A549 (cell line): Measurements from ENCODE around the gene NAGPA. TPM values are rescaled to one million over a fixed set of nuclear protein-coding genes. Genes with fewer than 3 reads are reported as not detected.
"Not testable (repeated sequence)": the region's sequence is repeated elsewhere in the genome, so short reads cannot be mapped to it uniquely, and the experiment has no call there.

ENCODE experiments used
- ATAC-seq, 2 experiments: fragments of 200-7000 bp in 1 of 2; fragments of >200 bp in 1 of 2; cut with Nextera tagmentation in 1 of 2; cut with Tn5 transposase in 1 of 2; 3 replicates each; pipeline versions ENCODE4 v1.8.0 to v1.9.1; 2018 to 2020; ENCODE audit warnings: mild to moderate bottlenecking in 1 of 2, moderate library complexity in 1 of 2
- CTCF ChIA-PET: fragments of 300-600 bp; sonication (Branson Sonifier 250); formaldehyde crosslinking; extraction: SDS; loops from one replicate; lab custom pipeline; 2021; ENCODE audit warnings: antibody characterized with exemption, inconsistent platforms; lab: Yijun Ruan, JAX
- POLR2A ChIA-PET: fragments of 350-600 bp; formaldehyde crosslinking; extraction: SDS; loops from one replicate; lab custom pipeline; 2021; ENCODE audit warnings: antibody characterized with exemption, inconsistent platforms; lab: Yijun Ruan, JAX
- DNase-seq, 2 experiments: peaks; one replicate each; pipeline versions ENCODE4 v3.0.0 to v3.0.0-alpha.2; 2011 to 2016; ENCODE audit warnings: low read depth in 1 of 2, low spot score in 1 of 2
- FAIRE-seq: peaks from 2 replicates; lab custom pipeline; 2011; peaks lifted over from hg19 to GRCh38; lab: Jason Lieb, UNC
- H3K27ac ChIP-seq, 2 experiments: fragments of >200 bp; sonication (Bioruptor Twin); formaldehyde crosslinking; 3 replicates each; pipeline ENCODE4 v1.5.1; 2016 to 2017
- H3K4me1 ChIP-seq: fragments of >200 bp; sonication (Bioruptor Twin); formaldehyde crosslinking; 3 replicates; pipeline ENCODE4 v1.6.1; 2016
- H3K4me2 ChIP-seq: fragments of >200 bp; sonication (Bioruptor Twin); formaldehyde crosslinking; 3 replicates; pipeline ENCODE4 v1.6.1; 2016
- H3K4me3 ChIP-seq: fragments of >200 bp; sonication (Bioruptor Twin); formaldehyde crosslinking; 3 replicates; pipeline ENCODE4 v1.5.1; 2016
- H3K9me3 ChIP-seq: fragments of >200 bp; sonication (Bioruptor Twin); formaldehyde crosslinking; 3 replicates; pipeline ENCODE4 v1.6.1; 2016
- BHLHE40 ChIP-seq: IDR thresholded peaks from 2 replicates; pipeline ENCODE4 v1.6.1; 2012; ENCODE audit warnings: low read depth, low read length, inconsistent platforms
- CBX2 ChIP-seq: fragments of 200-600 bp; sonication (generic); IDR thresholded peaks from 2 replicates; pipeline ENCODE4 v1.6.1; 2016; ENCODE audit warnings: low read depth, mild to moderate bottlenecking, borderline replicate concordance
- CBX8 ChIP-seq: fragments of 200-600 bp; sonication (generic); IDR thresholded peaks from 2 replicates; pipeline ENCODE4 v1.6.1; 2016
- CEBPB ChIP-seq, 2 experiments: fragments of >200 bp in 1 of 2; sonication (Bioruptor Twin) in 1 of 2; formaldehyde crosslinking in 1 of 2; IDR thresholded peaks; 2 replicates each; pipeline ENCODE4 v1.6.1; 2012 to 2016
- CHD2 ChIP-seq: fragments of 150-350 bp; IDR thresholded peaks from 2 replicates; pipeline ENCODE4 v1.6.1; 2014; ENCODE audit warnings: low read length; ENCODE audit not compliant: partially characterized antibody
- CHD4 ChIP-seq: fragments of 200-600 bp; sonication (generic); IDR thresholded peaks from 2 replicates; pipeline ENCODE4 v1.6.1; 2016; ENCODE audit warnings: antibody characterized with exemption, mild to moderate bottlenecking, borderline replicate concordance
- ESRRA ChIP-seq: fragments of 150-350 bp; IDR thresholded peaks from 2 replicates; pipeline ENCODE4 v1.6.1; 2014; ENCODE audit warnings: mild to moderate bottlenecking, low read length, borderline replicate concordance
- FOXS1 ChIP-seq: fragments of 250-450 bp; sonication (Bioruptor Pico); IDR thresholded peaks from 2 replicates; pipeline ENCODE4 v1.5.0; 2020; ENCODE audit warnings: mild to moderate bottlenecking, moderate library complexity
- GATA3 ChIP-seq: IDR thresholded peaks from 2 replicates; pipeline ENCODE4 v1.6.1; 2012; ENCODE audit warnings: borderline replicate concordance
- HDAC2 ChIP-seq: fragments of 200-600 bp; sonication (generic); IDR thresholded peaks from 2 replicates; pipeline ENCODE4 v1.6.1; 2016
- HOXB5 ChIP-seq: fragments of 250-450 bp; sonication (Bioruptor Pico); IDR thresholded peaks from 2 replicates; pipeline ENCODE4 v1.5.0; 2020; ENCODE audit warnings: mild to moderate bottlenecking, moderate library complexity
- JUNB ChIP-seq: fragments of >200 bp; sonication (Bioruptor Twin); formaldehyde crosslinking; IDR thresholded peaks from 2 replicates; pipeline ENCODE4 v1.6.1; 2016
- KDM5A ChIP-seq: fragments of 200-600 bp; sonication (generic); IDR thresholded peaks from 2 replicates; pipeline ENCODE4 v1.6.1; 2016; ENCODE audit warnings: antibody characterized with exemption, mild to moderate bottlenecking
- MAFK ChIP-seq: fragments of 450-650 bp; IDR thresholded peaks from 2 replicates; pipeline ENCODE4 v1.6.1; 2014; ENCODE audit not compliant: partially characterized antibody
- MAX ChIP-seq: IDR thresholded peaks from 2 replicates; pipeline ENCODE4 v1.6.1; 2012
- MYC ChIP-seq: IDR thresholded peaks from 2 replicates; pipeline ENCODE4 v1.6.1; 2012; ENCODE audit warnings: mild to moderate bottlenecking, inconsistent platforms, low read length, improper control_type of control experiment, borderline replicate concordance
- PHF8 ChIP-seq: fragments of 200-600 bp; sonication (generic); IDR thresholded peaks from 2 replicates; pipeline ENCODE4 v1.6.1; 2016; ENCODE audit warnings: low read depth, mild to moderate bottlenecking, antibody characterized with exemption, moderate library complexity, borderline replicate concordance
- POLR2A ChIP-seq: IDR thresholded peaks from 2 replicates; pipeline ENCODE4 v1.6.1; 2012; ENCODE audit warnings: mild to moderate bottlenecking, low read length
- TFCP2L1 ChIP-seq: fragments of 250-450 bp; sonication (Bioruptor Pico); IDR thresholded peaks from 2 replicates; pipeline ENCODE4 v1.5.0; 2021; ENCODE audit warnings: mild to moderate bottlenecking
- TP53 ChIP-seq: fragments of 250-450 bp; sonication (Bioruptor Pico); IDR thresholded peaks from 2 replicates; pipeline ENCODE4 v1.5.0; 2021; ENCODE audit warnings: mild to moderate bottlenecking, moderate library complexity
- USF2 ChIP-seq: fragments of 450-650 bp; IDR thresholded peaks from 2 replicates; pipeline ENCODE4 v1.6.1; 2014; ENCODE audit warnings: antibody characterized with exemption
- ZFP36 ChIP-seq: fragments of 450-650 bp; IDR thresholded peaks from 2 replicates; pipeline ENCODE4 v1.6.1; 2014; ENCODE audit warnings: borderline replicate concordance; ENCODE audit not compliant: partially characterized antibody
- ZSCAN20 ChIP-seq: fragments of 250-450 bp; sonication (Bioruptor Pico); IDR thresholded peaks from 2 replicates; pipeline ENCODE4 v1.8.0; 2022; ENCODE audit warnings: mild to moderate bottlenecking, moderate library complexity
- WGBS: methylation state at CpG from one replicate; pipeline ENCODE4 v1.1.6; 2017; ENCODE audit errors: missing lambda C conversion rate; 5-methylcytosine and 5-hydroxymethylcytosine counted together
- polyA plus RNA-seq, 4 experiments: library from polyadenylated mRNA; depleted of rRNA in 3 of 4; stranded (reverse); fragments of >200 nt; fragmentation: RNase III in 1 of 4; extraction: RNeasy Plus Mini Kit Qiagen cat#74134 plus additional on column Dnase treatment in 1 of 4; gene quantifications; 2 replicates in 3 of 4; 3 replicates in 1 of 4; pipeline ENCODE4 v1.2.3, GENCODE V29; 2011 to 2017
- TF ChIP-seq, protein P1 (sequence below): fragments of >200 bp; sonication (Bioruptor Twin); formaldehyde crosslinking; IDR thresholded peaks from 3 replicates; pipeline ENCODE4 v1.6.1; 2016
- TF ChIP-seq, protein P2 (sequence below): fragments of 200-600 bp; sonication (generic); IDR thresholded peaks from 2 replicates; pipeline ENCODE4 v1.6.1; 2016; ENCODE audit warnings: antibody characterized with exemption, mild to moderate bottlenecking, moderate library complexity
- TF ChIP-seq, protein P3 (sequence below): fragments of 150-350 bp; IDR thresholded peaks from 2 replicates; pipeline ENCODE4 v1.6.1; 2014; ENCODE audit warnings: low read depth, mild to moderate bottlenecking, low read length

The NAGPA gene
- polyA plus RNA-seq, 2 of the 4 experiments (the other 2 are of a cell fraction), result 6.5 to 17.3 TPM

GRCh38 chr16:5033256-5034166 lies at the start of gene NAGPA (continued):
- TF ChIP-seq KDM5A, result peak; percentile 100
- TF ChIP-seq, protein P1, sequence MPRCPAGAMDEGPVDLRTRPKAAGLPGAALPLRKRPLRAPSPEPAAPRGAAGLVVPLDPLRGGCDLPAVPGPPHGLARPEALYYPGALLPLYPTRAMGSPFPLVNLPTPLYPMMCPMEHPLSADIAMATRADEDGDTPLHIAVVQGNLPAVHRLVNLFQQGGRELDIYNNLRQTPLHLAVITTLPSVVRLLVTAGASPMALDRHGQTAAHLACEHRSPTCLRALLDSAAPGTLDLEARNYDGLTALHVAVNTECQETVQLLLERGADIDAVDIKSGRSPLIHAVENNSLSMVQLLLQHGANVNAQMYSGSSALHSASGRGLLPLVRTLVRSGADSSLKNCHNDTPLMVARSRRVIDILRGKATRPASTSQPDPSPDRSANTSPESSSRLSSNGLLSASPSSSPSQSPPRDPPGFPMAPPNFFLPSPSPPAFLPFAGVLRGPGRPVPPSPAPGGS, result 0 out of 3 replicates have a peak, but pooled peaks have one; percentile 12
- TF ChIP-seq CHD2, result no peak
- no peak for TF ChIP-seq FOXS1
- TF ChIP-seq GATA3, result 0 out of 2 replicates have a peak, but pooled peaks have one; percentile 39
- TF ChIP-seq ESRRA, result no peak
- TF ChIP-seq, protein P2, sequence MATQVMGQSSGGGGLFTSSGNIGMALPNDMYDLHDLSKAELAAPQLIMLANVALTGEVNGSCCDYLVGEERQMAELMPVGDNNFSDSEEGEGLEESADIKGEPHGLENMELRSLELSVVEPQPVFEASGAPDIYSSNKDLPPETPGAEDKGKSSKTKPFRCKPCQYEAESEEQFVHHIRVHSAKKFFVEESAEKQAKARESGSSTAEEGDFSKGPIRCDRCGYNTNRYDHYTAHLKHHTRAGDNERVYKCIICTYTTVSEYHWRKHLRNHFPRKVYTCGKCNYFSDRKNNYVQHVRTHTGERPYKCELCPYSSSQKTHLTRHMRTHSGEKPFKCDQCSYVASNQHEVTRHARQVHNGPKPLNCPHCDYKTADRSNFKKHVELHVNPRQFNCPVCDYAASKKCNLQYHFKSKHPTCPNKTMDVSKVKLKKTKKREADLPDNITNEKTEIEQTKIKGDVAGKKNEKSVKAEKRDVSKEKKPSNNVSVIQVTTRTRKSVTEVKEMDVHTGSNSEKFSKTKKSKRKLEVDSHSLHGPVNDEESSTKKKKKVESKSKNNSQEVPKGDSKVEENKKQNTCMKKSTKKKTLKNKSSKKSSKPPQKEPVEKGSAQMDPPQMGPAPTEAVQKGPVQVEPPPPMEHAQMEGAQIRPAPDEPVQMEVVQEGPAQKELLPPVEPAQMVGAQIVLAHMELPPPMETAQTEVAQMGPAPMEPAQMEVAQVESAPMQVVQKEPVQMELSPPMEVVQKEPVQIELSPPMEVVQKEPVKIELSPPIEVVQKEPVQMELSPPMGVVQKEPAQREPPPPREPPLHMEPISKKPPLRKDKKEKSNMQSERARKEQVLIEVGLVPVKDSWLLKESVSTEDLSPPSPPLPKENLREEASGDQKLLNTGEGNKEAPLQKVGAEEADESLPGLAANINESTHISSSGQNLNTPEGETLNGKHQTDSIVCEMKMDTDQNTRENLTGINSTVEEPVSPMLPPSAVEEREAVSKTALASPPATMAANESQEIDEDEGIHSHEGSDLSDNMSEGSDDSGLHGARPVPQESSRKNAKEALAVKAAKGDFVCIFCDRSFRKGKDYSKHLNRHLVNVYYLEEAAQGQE, result peak; percentile 49
- no peak for TF ChIP-seq CBX8
- peak; percentile 98 for TF ChIP-seq HDAC2
- no peak for TF ChIP-seq ZFP36
- TF ChIP-seq TP53 (CRISPR knock-in tag), result no peak
- 0 out of 2 replicates have a peak, but pooled peaks have one; percentile 44 for TF ChIP-seq HOXB5
- no peak for TF ChIP-seq MYC

- H3K4me2 ChIP-seq, DNase-seq, ATAC-seq: not testable (repeated sequence)
Observed at GRCh38 chr16:5080996-5081395, 47.3 kb upstream of the NAGPA start.

DNA sequence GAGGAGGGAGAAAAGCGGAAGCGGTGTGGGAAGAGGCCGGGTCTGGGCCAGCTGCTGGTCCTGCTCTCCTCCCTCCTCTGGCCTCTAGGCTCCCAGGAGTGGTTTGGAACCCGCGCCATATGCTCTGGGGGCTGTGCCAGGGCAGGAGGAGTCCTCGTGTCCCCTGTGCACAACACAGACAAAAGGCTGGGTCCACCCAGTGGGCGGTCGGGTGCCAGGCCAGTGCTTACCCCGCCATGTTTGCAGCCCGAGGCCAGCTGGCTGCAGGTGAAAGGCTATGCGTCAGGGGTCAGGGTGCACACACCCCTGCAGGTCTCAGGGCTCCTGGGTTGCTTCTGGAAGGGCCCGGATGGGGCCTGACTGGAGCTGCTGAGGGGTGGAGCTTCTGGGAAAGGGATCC lies 46.7 kb upstream of the NAGPA start:
- H3K4me2 ChIP-seq, H3K4me1 ChIP-seq, POLR2A ChIA-PET, H3K9me3 ChIP-seq, H3K4me3 ChIP-seq, H3K27ac ChIP-seq, DNase-seq, CTCF ChIA-PET, ATAC-seq, FAIRE-seq: not testable (repeated sequence)
- WGBS, result 88% methylated on average over 6 of the region's 12 CpGs

More at GRCh38 chr16:5080996-5081395, 47.3 kb upstream of the NAGPA start:
- FAIRE-seq, H3K9me3 ChIP-seq, H3K4me1 ChIP-seq, H3K27ac ChIP-seq, H3K4me3 ChIP-seq, CTCF ChIA-PET, POLR2A ChIA-PET: not testable (repeated sequence)
- 62% methylated on average over 5 of the region's 9 CpGs for WGBS

- TF ChIP-seq PHF8, result no peak
- TF ChIP-seq FOXS1, result no peak
- TF ChIP-seq, protein P3, sequence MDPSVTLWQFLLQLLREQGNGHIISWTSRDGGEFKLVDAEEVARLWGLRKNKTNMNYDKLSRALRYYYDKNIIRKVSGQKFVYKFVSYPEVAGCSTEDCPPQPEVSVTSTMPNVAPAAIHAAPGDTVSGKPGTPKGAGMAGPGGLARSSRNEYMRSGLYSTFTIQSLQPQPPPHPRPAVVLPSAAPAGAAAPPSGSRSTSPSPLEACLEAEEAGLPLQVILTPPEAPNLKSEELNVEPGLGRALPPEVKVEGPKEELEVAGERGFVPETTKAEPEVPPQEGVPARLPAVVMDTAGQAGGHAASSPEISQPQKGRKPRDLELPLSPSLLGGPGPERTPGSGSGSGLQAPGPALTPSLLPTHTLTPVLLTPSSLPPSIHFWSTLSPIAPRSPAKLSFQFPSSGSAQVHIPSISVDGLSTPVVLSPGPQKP, result no peak
- TF ChIP-seq GATA3, result no peak
- no peak for TF ChIP-seq CEBPB (IDR thresholded peaks at IDR 0.05)
- TF ChIP-seq MAFK, result no peak
- TF ChIP-seq MAX, result no peak
- no peak for TF ChIP-seq CBX2
- no peak for TF ChIP-seq BHLHE40
- no peak for TF ChIP-seq CHD4
- no peak for TF ChIP-seq POLR2A
- TF ChIP-seq ZSCAN20 (CRISPR knock-in tag), result no peak
- TF ChIP-seq TFCP2L1, result no peak
- TF ChIP-seq USF2, result no peak
- TF ChIP-seq JUNB, result no peak
- FAIRE-seq (no peak), ATAC-seq (no peak), DNase-seq (no peak)
- Histone ChIP-seq H3K4me1 (no peaks in the 10 kb centered on the region), H3K9me3 (no peaks in the 10 kb centered on the region), H3K27ac (no peak overlapping the region), H3K4me2 (no peak overlapping the region), H3K4me3 (no peak overlapping the region)
- POLR2A ChIA-PET, result no interaction called here
- CTCF ChIA-PET, result no interaction called here
- WGBS, result 81% methylated on average over 15 of the region's 17 CpGs
Observed at GRCh38 chr16:5078626-5079025, 44.9 kb upstream of the NAGPA start.
